NCI-H128 (cell line): ENCODE data around the gene HELQ.
"Not testable (repeated sequence)": the region's sequence is repeated elsewhere in the genome, so short reads cannot be mapped to it uniquely, and the experiment has no call there.

Experiments
- DNase-seq: peaks from one replicate; lab custom pipeline; 2025; ENCODE audit not compliant: unreplicated experiment; lab: John Stamatoyannopoulos, UW

The HELQ gene

GRCh38 chr4:83455281-83456183 is at the start of gene HELQ, which contains the start of gene MRPS18C:
TSS of gene HELQ (minus strand) at chr4:83455823. CDS start at chr4:83455693, 130 bp downstream.
TSS of gene MRPS18C (plus strand) at chr4:83456058. CDS start at chr4:83456078, 20 bp downstream.
- DNase-seq, result peak; percentile 97

GRCh38 chr4:83504996-83505395 is 49.4 kb upstream of the HELQ start:
- no peak for DNase-seq

GRCh38 chr4:83504503-83504902 is 48.9 kb upstream of the HELQ start:
- DNase-seq, result no peak

GRCh38 chr4:83503974-83504373 is 48.4 kb upstream of the HELQ start:
- no peak for DNase-seq

- DNase-seq, result not testable (repeated sequence)
Measured at GRCh38 chr4:83501671-83502070, 46.0 kb upstream of the HELQ start.

GRCh38 chr4:83498187-83498586 is 42.6 kb upstream of the HELQ start:
- no peak for DNase-seq

GRCh38 chr4:83496085-83496917 is 40.7 kb upstream of the HELQ start:
- DNase-seq, result not testable (repeated sequence)

- DNase-seq, result no peak
Measured at GRCh38 chr4:83490876-83491450, 35.3 kb upstream of the HELQ start.

- DNase-seq, result no peak
Measured at GRCh38 chr4:83489711-83490326, 34.2 kb upstream of the HELQ start.

GRCh38 chr4:83486457-83487129 is 31.0 kb upstream of the HELQ start:
- no peak for DNase-seq

- DNase-seq, result peak; percentile 74
Measured at GRCh38 chr4:83484500-83485461, 29.2 kb upstream of the HELQ start, which contains the start of gene ABRAXAS1. TSS of gene ABRAXAS1 (minus strand) at chr4:83485100. CDS start at chr4:83485072, 28 bp downstream.

- DNase-seq, result no peak
Measured at GRCh38 chr4:83473966-83474365, 18.3 kb upstream of the HELQ start.

- no peak for DNase-seq
Measured at GRCh38 chr4:83473423-83473822, 17.8 kb upstream of the HELQ start.

GRCh38 chr4:83456184-83456501 is 520 bp upstream of the HELQ start:
- no peak for DNase-seq

- no peak for DNase-seq
Measured at GRCh38 chr4:83454686-83455085, 937 bp downstream of the HELQ start.

- no peak for DNase-seq
Measured at GRCh38 chr4:83449009-83449408, 6.6 kb downstream of the HELQ start.

GRCh38 chr4:83440899-83441298 is 14.7 kb downstream of the HELQ start:
- no peak for DNase-seq

GRCh38 chr4:83440148-83440814 is 15.3 kb downstream of the HELQ start:
- no peak for DNase-seq

GRCh38 chr4:83438719-83439118 is 16.9 kb downstream of the HELQ start:
- no peak for DNase-seq
